ENCODE measurements around the gene CCDC88C.

DNA sequence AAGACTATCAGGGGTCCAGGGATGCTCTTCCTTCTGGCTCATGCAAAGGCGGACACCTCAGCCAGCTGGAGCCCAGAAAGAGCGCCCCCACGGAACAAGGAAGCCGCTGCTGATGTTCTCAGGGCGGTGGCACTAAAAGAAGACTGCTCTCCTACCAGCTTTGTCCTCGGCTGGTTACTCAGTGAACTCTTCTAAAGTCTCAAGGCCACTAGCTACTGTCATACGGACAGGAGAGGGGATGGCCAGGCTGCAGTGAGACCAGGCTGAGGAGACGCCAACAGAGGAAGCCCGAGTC, 59.6 kb downstream of the CCDC88C start:
- TF ChIP-seq, protein P1, sequence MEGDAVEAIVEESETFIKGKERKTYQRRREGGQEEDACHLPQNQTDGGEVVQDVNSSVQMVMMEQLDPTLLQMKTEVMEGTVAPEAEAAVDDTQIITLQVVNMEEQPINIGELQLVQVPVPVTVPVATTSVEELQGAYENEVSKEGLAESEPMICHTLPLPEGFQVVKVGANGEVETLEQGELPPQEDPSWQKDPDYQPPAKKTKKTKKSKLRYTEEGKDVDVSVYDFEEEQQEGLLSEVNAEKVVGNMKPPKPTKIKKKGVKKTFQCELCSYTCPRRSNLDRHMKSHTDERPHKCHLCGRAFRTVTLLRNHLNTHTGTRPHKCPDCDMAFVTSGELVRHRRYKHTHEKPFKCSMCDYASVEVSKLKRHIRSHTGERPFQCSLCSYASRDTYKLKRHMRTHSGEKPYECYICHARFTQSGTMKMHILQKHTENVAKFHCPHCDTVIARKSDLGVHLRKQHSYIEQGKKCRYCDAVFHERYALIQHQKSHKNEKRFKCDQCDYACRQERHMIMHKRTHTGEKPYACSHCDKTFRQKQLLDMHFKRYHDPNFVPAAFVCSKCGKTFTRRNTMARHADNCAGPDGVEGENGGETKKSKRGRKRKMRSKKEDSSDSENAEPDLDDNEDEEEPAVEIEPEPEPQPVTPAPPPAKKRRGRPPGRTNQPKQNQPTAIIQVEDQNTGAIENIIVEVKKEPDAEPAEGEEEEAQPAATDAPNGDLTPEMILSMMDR (IDR thresholded peaks at IDR 0.05), result no peak
- TF ChIP-seq POLR2A (IDR thresholded peaks at IDR 0.05) (no peak), EP300 (IDR thresholded peaks at IDR 0.05) (no peak)
